GM19238 (cell line): ENCODE measurements around the gene PRKAG2.

Experiments used
- DNase-seq: peaks from one replicate; pipeline ENCODE4 v3.0.0; 2011; ENCODE audit warnings: low spot score; ENCODE audit not compliant: insufficient read length

The PRKAG2 gene

DNA sequence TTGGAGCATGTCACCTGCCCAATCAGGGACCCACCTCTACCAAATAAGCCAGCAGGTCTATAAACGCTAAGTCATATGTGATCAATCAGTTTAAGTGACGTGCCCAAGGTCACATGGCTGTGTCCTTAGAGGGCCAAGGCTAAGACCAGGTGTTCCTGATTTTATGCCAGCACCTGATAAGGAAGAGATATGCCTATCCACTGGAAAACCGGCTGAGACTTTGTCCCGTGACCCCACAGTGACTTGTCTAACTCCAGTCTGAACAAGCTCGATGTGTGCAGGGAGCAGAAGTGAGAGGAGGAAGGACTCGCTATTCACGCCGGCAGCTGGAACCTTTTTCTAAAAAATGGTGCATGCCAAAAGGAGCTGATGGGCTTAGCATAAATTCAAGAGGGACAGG lies 57.0 kb downstream of the PRKAG2 start:
- DNase-seq: no peak

DNA sequence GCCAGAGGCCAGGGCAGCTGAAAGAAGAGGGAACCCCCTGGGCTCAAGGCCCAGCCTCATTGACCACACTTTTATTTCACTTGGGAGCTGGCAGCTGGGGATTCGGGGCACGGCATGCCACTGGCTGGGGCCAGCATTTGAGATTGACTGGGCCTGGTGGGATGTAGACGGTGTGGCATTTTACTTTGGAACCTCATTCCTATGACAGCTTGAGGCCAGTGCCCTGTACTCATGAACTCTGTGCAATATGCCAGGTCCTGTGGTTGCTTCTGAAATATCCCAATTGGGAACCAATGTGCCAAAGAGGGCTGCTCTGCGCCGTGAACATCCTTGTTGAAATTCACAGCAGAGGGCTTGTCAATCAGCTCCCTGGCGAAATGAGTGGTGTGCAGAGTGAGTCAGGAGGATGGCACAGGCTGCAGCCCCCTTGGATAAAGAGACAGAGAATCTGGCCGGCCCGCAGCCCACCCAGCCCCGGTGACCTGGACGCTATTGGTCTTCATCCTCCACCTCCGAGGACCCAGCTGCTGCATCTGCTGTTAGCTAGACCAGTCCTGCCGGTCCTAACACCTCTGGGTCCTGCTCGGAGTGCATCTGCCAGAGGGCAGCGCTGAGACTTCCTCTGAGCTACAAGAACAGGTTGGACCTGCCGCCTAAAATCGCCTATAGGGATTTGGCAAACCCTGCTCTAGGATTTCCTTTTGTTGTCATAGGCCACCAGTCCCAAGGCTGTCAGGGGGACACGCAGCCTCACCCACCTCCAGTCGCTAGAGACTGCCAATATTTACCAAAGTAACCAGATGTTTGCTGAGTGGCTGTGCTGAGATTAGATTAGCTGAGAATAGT lies 58.0 kb downstream of the PRKAG2 start:
- DNase-seq: no peak

DNA sequence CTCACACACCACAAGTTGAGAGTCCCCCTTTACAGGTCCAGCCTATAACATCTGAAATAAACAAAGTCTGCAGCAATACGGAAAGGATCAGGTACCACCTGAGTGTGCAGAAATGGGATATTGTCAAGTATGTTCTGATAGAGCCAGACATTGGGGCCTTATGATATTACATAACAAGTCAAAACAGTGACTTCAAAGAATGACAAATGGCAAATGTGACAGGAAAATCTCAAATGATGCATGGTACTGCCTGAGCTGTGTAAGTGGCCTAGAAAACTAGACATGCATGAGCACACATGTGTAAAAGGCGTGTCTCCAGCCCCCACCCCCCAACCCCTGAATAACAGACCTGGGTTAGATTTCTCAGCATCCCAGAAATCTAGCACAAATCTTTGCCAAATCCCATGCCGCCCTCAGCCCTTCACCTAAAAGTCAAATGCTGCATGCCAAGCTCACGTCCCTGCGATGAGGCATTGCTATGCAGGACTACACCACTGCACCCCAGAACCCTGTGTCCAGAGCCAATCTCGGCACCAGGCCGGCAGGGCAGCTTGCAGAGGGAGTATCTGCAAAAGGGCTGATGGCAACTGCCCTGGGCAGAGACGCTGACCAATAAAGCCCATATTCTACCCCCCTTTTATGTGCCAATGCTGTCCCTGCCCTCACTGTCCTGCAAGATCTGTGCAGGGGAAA lies 58.8 kb downstream of the PRKAG2 start:
- DNase-seq: no peak

DNA sequence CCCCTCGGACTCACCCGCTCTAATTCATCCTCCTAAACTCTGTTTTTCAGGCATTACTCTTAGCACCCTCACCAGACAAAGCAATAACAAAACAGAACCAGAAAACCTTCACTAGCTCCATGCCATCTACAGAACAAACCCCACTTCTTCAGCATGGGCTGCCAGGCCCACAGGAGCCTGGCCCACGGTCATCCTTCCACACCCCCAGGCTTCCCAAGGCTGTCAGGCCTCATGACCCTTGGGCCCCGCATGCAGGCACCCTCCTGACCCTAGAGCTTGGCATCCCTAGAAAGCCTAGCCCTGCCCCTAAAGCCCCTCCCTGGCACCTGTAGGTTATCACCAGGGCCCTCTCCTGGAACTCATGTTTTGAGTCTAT lies 59.6 kb downstream of the PRKAG2 start:
- DNase-seq: no peak

DNA sequence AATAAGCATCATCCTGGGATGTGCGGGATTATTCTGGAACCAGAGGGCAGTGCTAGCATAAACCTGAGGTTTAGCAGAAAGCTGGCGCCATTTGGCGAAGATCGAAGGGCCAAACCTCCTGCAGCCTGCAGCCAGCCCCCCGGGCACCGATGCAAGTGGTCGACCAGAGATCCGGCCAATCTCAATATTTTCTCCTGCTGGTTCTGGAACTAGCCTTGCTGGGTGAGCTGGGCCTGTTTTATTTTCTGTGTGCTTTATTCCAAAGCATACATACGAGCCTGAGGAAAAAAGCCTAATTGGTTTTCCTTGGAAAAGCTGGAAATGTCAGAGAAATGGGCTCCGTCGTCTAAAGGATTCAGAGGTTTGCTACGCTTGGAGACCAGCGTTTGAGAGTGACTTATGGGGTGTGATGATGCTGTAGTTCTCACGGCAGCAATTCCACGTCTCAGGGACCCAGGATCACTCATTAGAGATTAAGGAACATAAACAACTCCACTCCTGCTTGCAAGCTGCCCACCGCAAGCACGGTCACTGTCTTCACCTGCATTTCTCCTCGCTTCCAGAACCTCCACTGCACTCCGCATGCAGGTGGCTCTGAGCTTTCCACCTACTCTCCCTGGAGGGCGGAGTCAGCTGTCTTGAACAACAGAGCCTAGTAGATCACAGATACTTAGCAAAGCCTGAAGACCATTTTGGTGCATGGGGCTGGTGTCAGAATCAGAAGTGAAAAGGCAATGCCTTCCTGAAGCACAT lies 60.2 kb downstream of the PRKAG2 start:
- DNase-seq: no peak

DNA sequence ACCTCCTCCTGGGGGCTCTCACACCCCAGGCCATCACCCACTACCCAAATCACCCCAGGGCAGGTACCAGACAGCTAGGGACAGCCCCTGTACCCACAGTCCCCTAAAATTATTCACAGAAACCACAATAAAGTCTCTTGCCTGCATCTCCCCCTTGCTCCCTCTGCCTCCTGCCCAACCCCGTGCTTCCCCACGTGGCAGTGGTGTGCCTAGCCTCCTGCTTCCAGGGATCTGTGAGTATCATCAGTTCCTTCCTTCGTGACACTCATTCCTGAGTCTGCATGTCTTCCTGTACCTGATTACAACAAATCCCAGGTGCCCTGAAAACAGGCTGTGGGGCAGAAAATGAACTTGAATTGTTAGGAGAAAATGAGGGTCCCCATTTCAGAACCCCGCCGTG lies 61.5 kb downstream of the PRKAG2 start:
- no peak for DNase-seq

- DNase-seq: no peak
Observed at GRCh38 chr7:151814400-151815009, 62.4 kb downstream of the PRKAG2 start.

GRCh38 chr7:151813997-151814396 lies 62.9 kb downstream of the PRKAG2 start:
- DNase-seq: no peak

DNA sequence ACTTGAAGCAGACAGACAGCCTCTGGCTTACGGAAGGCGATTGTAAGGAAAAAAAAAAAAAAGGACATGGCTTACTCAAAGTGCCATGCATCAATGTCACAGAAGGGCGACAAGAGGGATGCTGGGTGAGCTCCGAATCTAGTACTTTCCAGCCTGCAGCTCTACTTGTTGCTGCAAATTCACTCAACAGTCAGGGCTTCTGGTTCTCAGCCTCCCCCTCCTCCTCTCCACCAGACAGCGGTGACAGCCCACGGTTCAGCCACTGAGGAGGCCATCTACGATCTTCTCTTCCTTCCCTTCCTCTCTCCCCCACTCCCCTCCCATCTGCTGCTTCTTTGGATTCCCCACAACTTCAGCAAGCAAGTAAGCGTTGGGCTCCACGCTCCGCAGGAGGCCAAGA lies 63.5 kb downstream of the PRKAG2 start:
- no peak for DNase-seq

DNA sequence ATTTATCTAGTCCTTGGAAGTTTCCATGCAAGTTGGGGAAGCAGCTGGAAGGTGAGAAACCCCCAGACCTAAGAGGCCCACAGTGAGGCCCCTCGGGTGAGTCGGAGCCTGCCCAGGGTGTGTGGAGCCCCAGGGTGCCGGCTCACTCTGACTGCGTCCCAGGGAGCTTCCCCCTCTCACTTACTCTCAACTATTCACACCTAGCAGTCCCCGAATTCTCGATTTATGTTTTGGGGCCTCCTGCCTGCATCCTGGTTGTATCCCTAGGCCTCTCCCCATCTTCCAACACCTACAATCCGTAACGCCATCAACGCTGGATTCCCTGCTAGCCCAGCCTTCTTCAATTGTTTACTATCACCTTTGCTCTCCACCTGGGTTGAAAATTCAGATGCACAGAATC lies 63.9 kb downstream of the PRKAG2 start:
- DNase-seq: no peak

- no peak for DNase-seq
Observed at GRCh38 chr7:151810441-151811232, 66.3 kb downstream of the PRKAG2 start.

- no peak for DNase-seq
Observed at GRCh38 chr7:151809864-151810170, 67.1 kb downstream of the PRKAG2 start.

- no peak for DNase-seq
Observed at GRCh38 chr7:151809146-151809863, 67.6 kb downstream of the PRKAG2 start.

- DNase-seq: no peak
Observed at GRCh38 chr7:151808400-151809145, 68.3 kb downstream of the PRKAG2 start.

- DNase-seq: no peak
Observed at GRCh38 chr7:151807846-151808245, 69.1 kb downstream of the PRKAG2 start.

- no peak for DNase-seq
Observed at GRCh38 chr7:151806952-151807775, 69.8 kb downstream of the PRKAG2 start.

DNA sequence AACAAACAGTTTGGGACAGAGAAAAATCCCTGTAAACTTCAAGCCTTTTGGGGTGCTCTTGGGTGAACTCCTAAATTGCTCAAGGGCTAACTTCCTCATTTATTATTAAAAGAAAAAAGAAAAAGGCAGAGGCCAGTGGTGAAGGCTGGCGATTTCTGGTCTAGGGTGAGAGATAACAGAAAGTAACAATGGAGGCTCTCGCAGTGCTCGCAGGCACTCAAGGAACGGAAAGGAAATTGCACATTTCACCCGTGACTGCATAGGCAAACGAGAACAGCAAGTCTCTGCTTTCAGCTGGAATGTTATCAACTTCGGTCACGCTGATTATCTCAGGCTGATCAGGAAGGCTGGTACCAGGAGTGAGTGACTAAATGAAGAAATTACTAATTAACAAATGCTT lies 70.7 kb downstream of the PRKAG2 start:
- no peak for DNase-seq

GRCh38 chr7:151805191-151805590 lies 71.7 kb downstream of the PRKAG2 start:
- no peak for DNase-seq

DNA sequence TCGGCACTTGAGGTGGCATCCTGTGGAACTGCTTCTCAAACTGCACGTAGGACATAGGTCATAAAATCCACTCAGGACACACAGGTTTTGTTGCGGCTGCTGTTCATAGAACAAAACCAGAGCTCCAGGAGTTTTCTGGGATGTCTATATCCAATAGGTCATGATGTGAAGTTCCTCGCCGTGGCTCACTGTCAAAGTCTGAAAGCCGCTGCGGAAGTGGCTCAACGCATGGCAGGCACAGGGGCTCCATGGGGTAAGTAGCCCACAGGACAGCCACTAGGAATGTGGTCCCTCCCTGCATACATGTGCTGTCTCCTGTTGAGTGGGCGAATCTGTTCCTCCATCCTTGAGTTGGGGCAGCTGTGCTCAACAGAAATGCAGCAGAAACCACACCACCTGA lies 72.2 kb downstream of the PRKAG2 start:
- DNase-seq: no peak
